Fibroblast of skin of back (primary cell): Measurements from ENCODE around the gene ABCA5.
"Not testable (repeated sequence)": the region's sequence is repeated elsewhere in the genome, so short reads cannot be mapped to it uniquely, and the experiment has no call there.

ENCODE experiments used
- DNase-seq: peaks from one replicate; pipeline ENCODE4 v3.0.0-alpha.2; 2013

The ABCA5 gene

GRCh38 chr17:69325518-69326376 lies 1.2 kb downstream of the ABCA5 start:
- DNase-seq = no peak

- no peak for DNase-seq
These were observed 3.1 kb downstream of the ABCA5 start for GRCh38 chr17:69323806-69324205.

- DNase-seq = no peak
These were observed 6.1 kb downstream of the ABCA5 start for GRCh38 chr17:69320908-69321238.

- no peak for DNase-seq
These were observed 6.6 kb downstream of the ABCA5 start for GRCh38 chr17:69320210-69320907.

GRCh38 chr17:69317625-69318024 lies 9.3 kb downstream of the ABCA5 start:
- no peak for DNase-seq

- no peak for DNase-seq
These were observed 12.5 kb downstream of the ABCA5 start for GRCh38 chr17:69314246-69315065.

GRCh38 chr17:69305177-69305576 lies 21.8 kb downstream of the ABCA5 start:
- DNase-seq = no peak

GRCh38 chr17:69302682-69303081 lies 24.3 kb downstream of the ABCA5 start:
- DNase-seq = no peak

- no peak for DNase-seq
These were observed 26.7 kb downstream of the ABCA5 start for GRCh38 chr17:69300222-69300621.

GRCh38 chr17:69298120-69298722 lies 28.7 kb downstream of the ABCA5 start:
- not testable (repeated sequence) for DNase-seq

GRCh38 chr17:69287168-69287567 lies 39.8 kb downstream of the ABCA5 start:
- peak; percentile 38 for DNase-seq

GRCh38 chr17:69286257-69286656 lies 40.7 kb downstream of the ABCA5 start:
- DNase-seq = peak; percentile 22

GRCh38 chr17:69284646-69285045 lies 42.3 kb downstream of the ABCA5 start:
- no peak for DNase-seq

GRCh38 chr17:69282002-69282401 lies 44.9 kb downstream of the ABCA5 start:
- no peak for DNase-seq

- DNase-seq = not testable (repeated sequence)
These were observed 50.7 kb downstream of the ABCA5 start for GRCh38 chr17:69276279-69276678.

- DNase-seq = no peak
These were observed 51.2 kb downstream of the ABCA5 start for GRCh38 chr17:69275751-69276150.

GRCh38 chr17:69271023-69271422 lies 55.9 kb downstream of the ABCA5 start:
- DNase-seq = no peak

- DNase-seq = peak; percentile 92
These were observed 57.6 kb downstream of the ABCA5 start for GRCh38 chr17:69269131-69269998.

- DNase-seq = peak; percentile 15
These were observed 58.4 kb downstream of the ABCA5 start for GRCh38 chr17:69268543-69269014.

- no peak for DNase-seq
These were observed 59.7 kb downstream of the ABCA5 start for GRCh38 chr17:69267219-69267618.

- DNase-seq = no peak
These were observed 61.1 kb downstream of the ABCA5 start for GRCh38 chr17:69265873-69266272.

- no peak for DNase-seq
These were observed 72.7 kb downstream of the ABCA5 start for GRCh38 chr17:69254187-69254586.
